HepG2 (cell line): ENCODE measurements around the gene VRK3. TPM values are rescaled to one million over a fixed set of nuclear protein-coding genes. Genes with fewer than 3 reads are reported as not detected.

Experiments
- AKAP8 ChIP-seq: sonication (generic); formaldehyde crosslinking; IDR thresholded peaks from 2 replicates; pipeline ENCODE4 v1.5.1; 2020; ENCODE audit warnings: mild to moderate bottlenecking, missing genetic modification reagents
- ARNT ChIP-seq: fragments of 450-650 bp; IDR thresholded peaks from 2 replicates; pipeline ENCODE4 v1.6.1; 2017
- HINFP ChIP-seq: sonication (generic); formaldehyde crosslinking; IDR thresholded peaks from 2 replicates; pipeline ENCODE4 v1.4.0; 2020; ENCODE audit warnings: low read depth, mild to moderate bottlenecking, missing genetic modification reagents
- HMGXB3 ChIP-seq: sonication (generic); formaldehyde crosslinking; IDR thresholded peaks from 2 replicates; pipeline ENCODE4 v1.4.0; 2020; ENCODE audit warnings: missing genetic modification reagents, borderline replicate concordance
- HNF4A ChIP-seq: sonication (generic); formaldehyde crosslinking; IDR thresholded peaks from 2 replicates; pipeline ENCODE4 v1.4.0; 2020; ENCODE audit warnings: missing genetic modification reagents
- MAFF ChIP-seq: IDR thresholded peaks from 2 replicates; pipeline ENCODE4 v1.6.1; 2011; ENCODE audit warnings: low read depth, low read length, improper control_type of control experiment
- MLX ChIP-seq: IDR thresholded peaks from 2 replicates; pipeline ENCODE4 v1.6.1; 2016
- NFE2L1 ChIP-seq: sonication (generic); formaldehyde crosslinking; IDR thresholded peaks from 2 replicates; pipeline ENCODE4 v1.4.0; 2020; ENCODE audit warnings: missing genetic modification reagents, mild to moderate bottlenecking, borderline replicate concordance
- RFX5 ChIP-seq: IDR thresholded peaks from 2 replicates; pipeline ENCODE4 v1.6.1; 2011; ENCODE audit warnings: low read depth, low read length, improper control_type of control experiment
- SP5 ChIP-seq: IDR thresholded peaks from 2 replicates; pipeline ENCODE4 v1.6.1; 2016; ENCODE audit warnings: low read depth, borderline replicate concordance
- STAG1 ChIP-seq: sonication (generic); formaldehyde crosslinking; IDR thresholded peaks from 2 replicates; pipeline ENCODE4 v1.4.0; 2020; ENCODE audit warnings: missing genetic modification reagents
- ZMAT3 ChIP-seq: sonication (generic); formaldehyde crosslinking; conservative IDR thresholded peaks from 2 replicates; pipeline ENCODE4 v1.7.0; 2021; ENCODE audit warnings: missing genetic modification reagents
- ZMYM2 ChIP-seq: sonication (generic); formaldehyde crosslinking; IDR thresholded peaks from 2 replicates; pipeline ENCODE4 v1.8.0; 2022; ENCODE audit warnings: mild to moderate bottlenecking, missing genetic modification reagents
- ZNF276 ChIP-seq: sonication (generic); formaldehyde crosslinking; IDR thresholded peaks from 2 replicates; pipeline ENCODE4 v1.4.0; 2020; ENCODE audit warnings: mild to moderate bottlenecking, low read depth, missing genetic modification reagents
- ZNF34 ChIP-seq: sonication (generic); formaldehyde crosslinking; IDR thresholded peaks from 2 replicates; pipeline ENCODE4 v1.4.0; 2020; ENCODE audit warnings: mild to moderate bottlenecking, missing genetic modification reagents, borderline replicate concordance
- ZNF431 ChIP-seq: sonication (generic); formaldehyde crosslinking; IDR thresholded peaks from 2 replicates; pipeline ENCODE4 v1.9.0; 2022; ENCODE audit warnings: missing genetic modification reagents, low read depth, mild to moderate bottlenecking, borderline replicate concordance
- ZNF598 ChIP-seq: sonication (generic); formaldehyde crosslinking; IDR thresholded peaks from 2 replicates; pipeline ENCODE4 v1.5.1; 2020; ENCODE audit warnings: mild to moderate bottlenecking, missing genetic modification reagents, borderline replicate concordance
- ZNF83 ChIP-seq: sonication (generic); formaldehyde crosslinking; IDR thresholded peaks from 2 replicates; pipeline ENCODE4 v1.4.0; 2020; ENCODE audit warnings: missing genetic modification reagents, mild to moderate bottlenecking, borderline replicate concordance
- polyA plus RNA-seq, 8 experiments: library from polyadenylated mRNA; depleted of rRNA in 3 of 8; stranded (reverse) in 7 of 8; unstranded in 1 of 8; fragments of >200 nt; fragmentation: Illumina TruSeq in 4 of 8; extraction: Trizol in 4 of 8; gene quantifications; 2 replicates each; pipeline versions ENCODE4 v1.2.1 to v1.2.3, GENCODE V29; 2011 to 2016; ENCODE audit warnings: low read depth in 4 of 8, missing spikeins in 1 of 8, mixed read lengths in 1 of 8; ENCODE audit not compliant: insufficient read depth in 1 of 8
- total RNA-seq, 5 experiments: library from RNA; depleted of rRNA; stranded (reverse); fragments of >200 nt; fragmentation: Illumina TruSeq; extraction: Trizol; gene quantifications; 2 replicates each; pipeline ENCODE4 v1.2.3, GENCODE V29; 2016; ENCODE audit warnings: low read depth in 1 of 5
- TF ChIP-seq, protein P1 (sequence below): IDR thresholded peaks from 2 replicates; pipeline ENCODE4 v1.6.1; 2016; ENCODE audit warnings: missing compliant biosample characterization, missing genetic modification reagents, borderline replicate concordance

VRK3 gene
- total and polyA plus RNA-seq, 2 of the 13 experiments (the other 11 are each of a cell fraction or from before 2014, with no cell fraction given) = 23.8 to 28.3 TPM

DNA sequence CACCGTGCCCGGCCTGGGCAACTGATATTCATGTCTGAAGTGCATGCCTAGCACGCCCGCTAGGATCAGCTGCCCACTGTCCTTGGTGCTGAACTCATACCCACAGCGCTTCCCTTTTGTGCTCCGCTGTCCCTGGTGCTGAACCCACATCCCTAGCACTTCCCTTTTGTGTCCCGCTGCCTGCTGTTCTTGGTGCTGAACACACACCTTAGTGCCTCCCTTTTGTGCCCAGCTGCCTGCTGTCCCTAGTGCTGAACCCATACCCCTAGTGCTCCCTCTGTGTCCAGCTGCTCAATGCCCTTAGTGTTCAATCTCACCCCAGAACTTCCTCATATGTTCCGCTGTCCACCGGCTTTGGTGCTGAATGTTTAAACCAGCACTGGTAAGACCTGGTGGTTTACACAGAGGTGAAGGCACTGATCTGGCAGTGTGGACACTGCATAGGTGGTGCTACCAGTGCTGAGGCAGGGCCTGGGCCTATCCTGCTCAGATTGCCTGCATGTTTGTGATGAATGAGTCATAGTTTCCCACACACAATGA, 37.9 kb downstream of the VRK3 start (continued):
- TF ChIP-seq ZNF431 (CRISPR knock-in tag) (peak; percentile 100), STAG1 (CRISPR knock-in tag) (peak; percentile 53), AKAP8 (CRISPR knock-in tag) (peak; percentile 99), MLX (CRISPR knock-in tag) (peak; percentile 97), ZMYM2 (peak; percentile 90), HMGXB3 (peak; percentile 99), ZNF34 (CRISPR knock-in tag) (peak; percentile 100), HNF4A (CRISPR knock-in tag) (peak; percentile 63), HINFP (peak; percentile 99), NFE2L1 (CRISPR knock-in tag) (peak; percentile 99), ZNF598 (CRISPR knock-in tag) (peak; percentile 100), ARNT (no peak), SP5 (peak; percentile 87), MAFF (no peak), RFX5 (no peak), ZNF83 (CRISPR knock-in tag) (peak; percentile 100), ZMAT3 (peak; percentile 100), ZNF276 (CRISPR knock-in tag) (peak; percentile 99)
- TF ChIP-seq, protein P1, sequence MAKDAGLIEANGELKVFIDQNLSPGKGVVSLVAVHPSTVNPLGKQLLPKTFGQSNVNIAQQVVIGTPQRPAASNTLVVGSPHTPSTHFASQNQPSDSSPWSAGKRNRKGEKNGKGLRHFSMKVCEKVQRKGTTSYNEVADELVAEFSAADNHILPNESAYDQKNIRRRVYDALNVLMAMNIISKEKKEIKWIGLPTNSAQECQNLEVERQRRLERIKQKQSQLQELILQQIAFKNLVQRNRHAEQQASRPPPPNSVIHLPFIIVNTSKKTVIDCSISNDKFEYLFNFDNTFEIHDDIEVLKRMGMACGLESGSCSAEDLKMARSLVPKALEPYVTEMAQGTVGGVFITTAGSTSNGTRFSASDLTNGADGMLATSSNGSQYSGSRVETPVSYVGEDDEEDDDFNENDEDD (CRISPR knock-in tag) = peak; percentile 88; the same call in 1 of the 2 replicates
